Kidney epithelial cell (primary cell): Measurements from ENCODE around the gene GOLGA6L7. TPM values are rescaled to one million over a fixed set of nuclear protein-coding genes. Genes with fewer than 3 reads are reported as not detected.
"Not testable (repeated sequence)": the region's sequence is repeated elsewhere in the genome, so short reads cannot be mapped to it uniquely, and the experiment has no call there.

Experiments
- DNase-seq: peaks from one replicate; pipeline ENCODE4 v3.0.0-alpha.2; 2010; ENCODE audit warnings: low read depth
- H3K27me3 ChIP-seq: 2 replicates; pipeline ENCODE4 v1.6.0; 2011; ENCODE audit warnings: low read length; ENCODE audit not compliant: control insufficient read depth, insufficient read depth
- H3K36me3 ChIP-seq: 2 replicates; pipeline ENCODE4 v1.5.1; 2011; ENCODE audit warnings: low read length; ENCODE audit not compliant: control insufficient read depth, insufficient read depth
- H3K4me3 ChIP-seq: 2 replicates; pipeline ENCODE4 v1.5.1; 2011; ENCODE audit warnings: low read depth, mild to moderate bottlenecking, control low read depth, low read length
- CTCF ChIP-seq: IDR thresholded peaks from 2 replicates; pipeline ENCODE4 v1.5.1; 2011; ENCODE audit warnings: mild to moderate bottlenecking, moderate library complexity, low read length, control low read depth, inconsistent platforms; ENCODE audit not compliant: insufficient read depth, poor library complexity, severe bottlenecking
- total RNA-seq: library from RNA; depleted of rRNA; stranded (reverse); fragments of >200 nt; gene quantifications from 2 replicates; pipeline ENCODE4 v1.2.3, GENCODE V29; 2015

Gene GOLGA6L7
- total RNA-seq, result not detected in 2 replicates

GRCh38 chr15:28848521-28848920 is at the start of gene GOLGA6L7:
GOLGA6L7 (minus strand) TSS chr15:28848644; CDS start chr15:28848549, 95 bp downstream.
- H3K4me3 ChIP-seq, H3K27me3 ChIP-seq, DNase-seq, H3K36me3 ChIP-seq: not testable (repeated sequence)

- Histone ChIP-seq H3K27me3 (no peaks in the 10 kb centered on the region), H3K36me3 (no peaks in the 10 kb centered on the region), H3K4me3 (no peak overlapping the region)
- TF ChIP-seq CTCF, result no peak
- no peak for DNase-seq
Measured at GRCh38 chr15:28897861-28898585, 49.6 kb upstream of the GOLGA6L7 start.

- no peak for TF ChIP-seq CTCF
- H3K4me3 ChIP-seq, result no peak overlapping the region
- no peaks in the 10 kb centered on the region for H3K27me3 ChIP-seq
- no peaks in the 10 kb centered on the region for H3K36me3 ChIP-seq
- peak; percentile 44 for DNase-seq
Measured at GRCh38 chr15:28896951-28897350, 48.5 kb upstream of the GOLGA6L7 start.

GRCh38 chr15:28895566-28895965 is 47.1 kb upstream of the GOLGA6L7 start:
- DNase-seq, result no peak
- Histone ChIP-seq H3K4me3 (no peak overlapping the region), H3K36me3 (no peaks in the 10 kb centered on the region), H3K27me3 (no peaks in the 10 kb centered on the region)
- no peak for TF ChIP-seq CTCF

GRCh38 chr15:28895146-28895545 is 46.7 kb upstream of the GOLGA6L7 start:
- DNase-seq, result no peak
- Histone ChIP-seq H3K36me3 (no peaks in the 10 kb centered on the region), H3K27me3 (no peaks in the 10 kb centered on the region), H3K4me3 (no peak overlapping the region)
- no peak for TF ChIP-seq CTCF

GRCh38 chr15:28894631-28895030 is 46.2 kb upstream of the GOLGA6L7 start:
- H3K27me3 ChIP-seq, result no peaks in the 10 kb centered on the region
- TF ChIP-seq CTCF, result no peak
- H3K36me3 ChIP-seq, result no peaks in the 10 kb centered on the region
- H3K4me3 ChIP-seq, result no peak overlapping the region
- DNase-seq, result no peak
